ENCODE results near the gene NEK5. TPM values are rescaled to one million over a fixed set of nuclear protein-coding genes. Genes with fewer than 3 reads are reported as not detected.

The NEK5 gene
- total and polyA plus RNA-seq, 2 donors (not counting 3 experiments of a cell fraction or from before 2014, with no cell fraction given) = 0.03 to 0.18 TPM

DNA sequence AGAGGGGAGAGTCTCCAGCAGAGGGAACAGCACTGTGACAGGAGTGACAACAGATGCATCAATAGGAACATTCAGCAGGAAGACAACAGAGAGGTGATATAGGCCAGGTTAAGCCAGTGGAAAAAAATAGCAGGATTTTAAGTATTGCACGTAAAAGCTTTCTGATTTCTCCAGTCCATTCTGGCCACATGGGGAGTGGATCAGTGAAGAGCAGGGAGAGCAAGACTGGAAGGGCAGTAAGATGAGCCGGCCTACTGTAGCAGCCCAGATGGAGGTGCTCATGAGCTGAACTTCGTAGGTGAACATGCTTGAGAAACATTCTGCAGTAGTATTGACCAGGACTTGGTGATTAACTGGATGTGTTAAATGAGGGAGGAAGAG, 102.6 kb downstream of the NEK5 start:
- no peak for FAIRE-seq
- BruUV-seq (replicated peaks) = no TSS peak
- CTCF ChIA-PET = interaction anchor here (0.9 kb wide), 1 partner anchor 13 kb away, joined by 3 read pairs; no protein-coding TSS in a partner anchor

GRCh38 chr13:52025475-52026245, 103.2 kb downstream of the NEK5 start:
- no peaks in the 10 kb centered on the region for H3K4me1 ChIP-seq (ENCODE audit: control insufficient read depth, extremely low read depth, insufficient read depth, low read length)
- H2AFZ ChIP-seq (ENCODE audit: low read depth, low read length) = no peak overlapping the region
- H3K79me2 ChIP-seq (ENCODE audit: control insufficient read depth, insufficient read depth, low read length) = peaks cover 2% of the 10 kb centered on the region
- FAIRE-seq (no peak), DNase-seq (ENCODE audit: low read depth, low spot score) (no peak)
- H3K27me3 ChIP-seq (ENCODE audit: control insufficient read depth in 2 of 2, insufficient read depth in 2 of 2, low read length in 2 of 2) = no peaks in the 10 kb centered on the region
- CTCF ChIA-PET = no interaction called here
- no peak overlapping the region for H3K4me3 ChIP-seq (replicated peaks in 1 of 3; ENCODE audit: insufficient read depth in 1 of 3, low read depth in 1 of 3, low read length in 3 of 3)
- no peaks in the 10 kb centered on the region for H3K9me3 ChIP-seq (replicated peaks; ENCODE audit: control insufficient read depth, insufficient read depth, low read length)
- H3K36me3 ChIP-seq (ENCODE audit: control insufficient read depth in 2 of 2, extremely low read depth in 1 of 2, insufficient read depth in 2 of 2, low read length in 2 of 2) = peaks cover 7 to 13% of the 10 kb centered on the region in 2 experiments
- BruUV-seq (replicated peaks) = no TSS peak
- H3K9me1 ChIP-seq (replicated peaks; ENCODE audit: control insufficient read depth, extremely low read depth, insufficient read depth, low read length) = no peaks in the 10 kb centered on the region
- intact Hi-C loops (cut with micrococcal nuclease) (no loop called here), dilution Hi-C loops (cut with MboI; ENCODE audit: extremely low pct_ligation_motif_present, low sequenced_read_pairs) (no loop called here)
- TF ChIP-seq FOS (IDR thresholded peaks at IDR 0.05; ENCODE audit: borderline replicate concordance, insufficient read depth, low read length) (no peak), GATA2 (IDR thresholded peaks at IDR 0.05; ENCODE audit: insufficient read depth, insufficient read length, low read depth, low read length) (no peak), MAX (IDR thresholded peaks at IDR 0.05; ENCODE audit: insufficient read depth, insufficient read length) (no peak), JUN (IDR thresholded peaks at IDR 0.05; ENCODE audit: borderline replicate concordance, insufficient read depth, insufficient read length, low read depth) (no peak), POLR2AphosphoS5 (IDR thresholded peaks at IDR 0.05; ENCODE audit: insufficient read depth, low read depth, low read length) (no peak), POLR2A (IDR thresholded peaks at IDR 0.05; ENCODE audit: low read depth, low read length) (no peak), EZH2 (IDR thresholded peaks at IDR 0.05; ENCODE audit: borderline replicate concordance, low read depth, low read length, severe bottlenecking) (no peak), MYC (IDR thresholded peaks at IDR 0.05; ENCODE audit: low read depth, low read length) (no peak)
- TF ChIP-seq, protein P1, sequence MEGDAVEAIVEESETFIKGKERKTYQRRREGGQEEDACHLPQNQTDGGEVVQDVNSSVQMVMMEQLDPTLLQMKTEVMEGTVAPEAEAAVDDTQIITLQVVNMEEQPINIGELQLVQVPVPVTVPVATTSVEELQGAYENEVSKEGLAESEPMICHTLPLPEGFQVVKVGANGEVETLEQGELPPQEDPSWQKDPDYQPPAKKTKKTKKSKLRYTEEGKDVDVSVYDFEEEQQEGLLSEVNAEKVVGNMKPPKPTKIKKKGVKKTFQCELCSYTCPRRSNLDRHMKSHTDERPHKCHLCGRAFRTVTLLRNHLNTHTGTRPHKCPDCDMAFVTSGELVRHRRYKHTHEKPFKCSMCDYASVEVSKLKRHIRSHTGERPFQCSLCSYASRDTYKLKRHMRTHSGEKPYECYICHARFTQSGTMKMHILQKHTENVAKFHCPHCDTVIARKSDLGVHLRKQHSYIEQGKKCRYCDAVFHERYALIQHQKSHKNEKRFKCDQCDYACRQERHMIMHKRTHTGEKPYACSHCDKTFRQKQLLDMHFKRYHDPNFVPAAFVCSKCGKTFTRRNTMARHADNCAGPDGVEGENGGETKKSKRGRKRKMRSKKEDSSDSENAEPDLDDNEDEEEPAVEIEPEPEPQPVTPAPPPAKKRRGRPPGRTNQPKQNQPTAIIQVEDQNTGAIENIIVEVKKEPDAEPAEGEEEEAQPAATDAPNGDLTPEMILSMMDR (IDR thresholded peaks at IDR 0.05; ENCODE audit: extremely low read depth in 1 of 2, insufficient read depth in 1 of 2, low read depth in 1 of 2, low read length in 2 of 2) = no peak
- H4K20me1 ChIP-seq (replicated peaks; ENCODE audit: control insufficient read depth, extremely low read depth, insufficient read depth, low read length) = no peaks in the 10 kb centered on the region
- no peak overlapping the region for H3K9ac ChIP-seq (replicated peaks; ENCODE audit: extremely low read depth, insufficient read depth, low read length)
- POLR2A ChIA-PET = no interaction called here
- no peak overlapping the region for H3K4me2 ChIP-seq (ENCODE audit: insufficient read depth, low read length)
- H3K27ac ChIP-seq (ENCODE audit: insufficient read depth, low read depth, low read length) = no peak overlapping the region

More for the DNA sequence above, 102.6 kb downstream of the NEK5 start:
- dilution Hi-C loops (cut with MboI; ENCODE audit: extremely low pct_ligation_motif_present, low sequenced_read_pairs) (no loop called here), intact Hi-C loops (cut with micrococcal nuclease) (no loop called here)
- Histone ChIP-seq H3K4me3 (replicated peaks in 1 of 3; ENCODE audit: insufficient read depth in 1 of 3, low read depth in 1 of 3, low read length in 3 of 3) (no peak overlapping the region), H3K79me2 (ENCODE audit: control insufficient read depth, insufficient read depth, low read length) (peaks cover 2% of the 10 kb centered on the region), H3K9ac (replicated peaks; ENCODE audit: extremely low read depth, insufficient read depth, low read length) (no peak overlapping the region), H3K9me3 (replicated peaks; ENCODE audit: control insufficient read depth, insufficient read depth, low read length) (no peaks in the 10 kb centered on the region), H3K36me3 (ENCODE audit: control insufficient read depth in 2 of 2, extremely low read depth in 1 of 2, insufficient read depth in 2 of 2, low read length in 2 of 2) (peaks cover 7 to 13% of the 10 kb centered on the region in 2 experiments), H3K27ac (ENCODE audit: insufficient read depth, low read depth, low read length) (no peak overlapping the region), H2AFZ (ENCODE audit: low read depth, low read length) (no peak overlapping the region), H3K4me2 (ENCODE audit: insufficient read depth, low read length) (no peak overlapping the region), H3K9me1 (replicated peaks; ENCODE audit: control insufficient read depth, extremely low read depth, insufficient read depth, low read length) (no peaks in the 10 kb centered on the region), H3K4me1 (ENCODE audit: control insufficient read depth, extremely low read depth, insufficient read depth, low read length) (no peaks in the 10 kb centered on the region), H3K27me3 (ENCODE audit: control insufficient read depth in 2 of 2, insufficient read depth in 2 of 2, low read length in 2 of 2) (no peaks in the 10 kb centered on the region), H4K20me1 (replicated peaks; ENCODE audit: control insufficient read depth, extremely low read depth, insufficient read depth, low read length) (no peaks in the 10 kb centered on the region)
- TF ChIP-seq, protein P1 (IDR thresholded peaks at IDR 0.05; ENCODE audit: extremely low read depth in 1 of 2, insufficient read depth in 1 of 2, low read depth in 1 of 2, low read length in 2 of 2) = no peak
- TF ChIP-seq POLR2A (IDR thresholded peaks at IDR 0.05; ENCODE audit: low read depth, low read length) (no peak), EZH2 (IDR thresholded peaks at IDR 0.05; ENCODE audit: borderline replicate concordance, low read depth, low read length, severe bottlenecking) (no peak)
- no peak for DNase-seq (ENCODE audit: low read depth, low spot score)
- POLR2A ChIA-PET = no interaction called here

Measured in endothelial cell of umbilical vein (primary cell).